Measurements from ENCODE around the gene POLR3A. TPM values are rescaled to one million over a fixed set of nuclear protein-coding genes. Genes with fewer than 3 reads are reported as not detected.

POLR3A gene
- total RNA-seq, 2 experiments from 2014 or later = 17.7 to 20.8 TPM

DNA sequence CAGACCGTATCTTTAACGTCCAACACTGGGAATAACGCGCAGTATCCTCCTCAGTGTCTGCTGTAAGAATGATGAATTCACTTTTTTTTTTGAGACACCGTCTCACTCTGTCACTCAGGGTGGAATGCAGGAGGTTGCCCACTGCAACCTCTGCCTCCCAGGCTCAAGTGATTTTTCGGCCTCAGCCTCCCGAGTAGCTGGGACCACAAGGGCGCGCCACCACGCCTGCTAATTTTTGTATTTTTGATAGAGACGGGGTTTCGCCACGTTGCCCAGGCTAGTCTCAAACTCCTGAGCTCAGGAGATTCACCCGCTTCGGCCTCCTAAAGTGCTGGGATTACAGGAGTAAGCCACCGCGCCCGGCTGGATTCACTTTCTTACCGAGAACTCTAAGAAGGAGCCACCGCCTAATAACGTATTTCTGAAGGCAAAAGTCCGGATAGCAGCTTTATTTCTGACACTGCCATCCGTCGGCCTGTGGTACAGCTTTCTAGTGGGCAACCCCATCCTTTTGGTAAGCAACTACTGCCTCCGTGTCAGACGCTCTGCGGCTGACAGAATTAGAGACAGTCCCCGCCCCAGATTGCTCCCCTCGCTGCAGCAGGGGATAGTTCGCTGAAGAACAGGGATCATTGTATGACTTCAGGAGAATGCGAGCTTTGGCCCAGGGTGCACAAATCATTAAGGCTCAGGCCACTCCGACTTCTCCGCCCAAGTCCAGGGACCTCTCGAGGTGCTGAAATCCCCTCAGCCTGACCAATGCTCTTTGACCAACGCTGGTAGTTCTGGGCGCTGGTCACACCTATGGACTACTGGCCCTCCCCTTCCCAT lies 662 bp downstream of the POLR3A start:
- Mint-ChIP-seq H3K4me3 (peak overlapping the region; percentile 95), H3K4me1 (peaks cover 31% of the 10 kb centered on the region), H3K36me3 (peaks cover 20% of the 10 kb centered on the region), H3K27me3 (no peaks in the 10 kb centered on the region), H3K27ac (peak overlapping the region; percentile 94), H3K9me3 (ENCODE audit: low read depth) (no peaks in the 10 kb centered on the region)
- DNase-seq = peak; percentile 60
- CTCF ChIA-PET = interaction anchor here (1.5 to 1.9 kb wide), 3 partner anchors 8 to 40 kb away, joined by 3 to 8 read pairs (median 6); no protein-coding TSS in a partner anchor
- ATAC-seq = no peak

- Mint-ChIP-seq H3K4me3 (no peak overlapping the region), H3K27ac (no peak overlapping the region), H3K36me3 (peaks cover 42% of the 10 kb centered on the region), H3K9me3 (ENCODE audit: low read depth) (no peaks in the 10 kb centered on the region), H3K4me1 (peaks cover 35% of the 10 kb centered on the region), H3K27me3 (no peaks in the 10 kb centered on the region)
- DNase-seq (no peak), ATAC-seq (no peak)
- CTCF ChIA-PET = no interaction called here
These were observed 3.5 kb downstream of the POLR3A start for GRCh38 chr10:78025685-78026364.

- Mint-ChIP-seq H3K36me3 (peaks cover 51% of the 10 kb centered on the region), H3K9me3 (ENCODE audit: low read depth) (no peaks in the 10 kb centered on the region)
These were observed 5.6 kb downstream of the POLR3A start for GRCh38 chr10:78023741-78024140.

DNA sequence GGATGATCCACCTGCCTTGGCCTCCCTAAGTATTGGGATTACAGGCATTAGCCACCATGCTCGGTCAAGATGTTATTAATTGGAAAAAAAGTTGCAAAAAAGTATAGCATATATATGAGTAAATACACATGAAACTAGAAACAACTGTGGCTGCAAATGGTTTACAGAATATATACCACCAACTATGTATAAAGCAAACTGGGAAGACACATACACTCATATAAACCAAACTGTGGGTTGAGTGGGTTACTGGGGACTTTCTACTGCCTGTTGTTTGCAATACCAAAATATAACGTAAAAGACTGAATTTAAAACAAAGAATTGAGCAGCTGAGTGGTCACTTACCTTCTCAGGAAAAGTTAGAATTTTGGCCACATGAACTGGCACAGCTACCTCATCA lies 8.1 kb downstream of the POLR3A start:
- DNase-seq = no peak
- no peaks in the 10 kb centered on the region for H3K9me3 Mint-ChIP-seq (ENCODE audit: low read depth)
- CTCF ChIA-PET = interaction anchor here (1.9 kb wide), 1 partner anchor 8 kb away, joined by 6 read pairs; the partner anchor contains the start of gene POLR3A
- no peak for ATAC-seq
- peaks cover 55% of the 10 kb centered on the region for H3K36me3 Mint-ChIP-seq
- no peak overlapping the region for H3K4me3 Mint-ChIP-seq
- no peak overlapping the region for H3K27ac Mint-ChIP-seq
- H3K4me1 Mint-ChIP-seq = peaks cover 4% of the 10 kb centered on the region
- no peaks in the 10 kb centered on the region for H3K27me3 Mint-ChIP-seq

More at GRCh38 chr10:78023741-78024140, 5.6 kb downstream of the POLR3A start:
- DNase-seq (no peak), ATAC-seq (no peak)
- CTCF ChIA-PET = no interaction called here
- Mint-ChIP-seq H3K27me3 (no peaks in the 10 kb centered on the region), H3K4me3 (no peak overlapping the region), H3K27ac (no peak overlapping the region), H3K4me1 (peaks cover 21% of the 10 kb centered on the region)

DNA sequence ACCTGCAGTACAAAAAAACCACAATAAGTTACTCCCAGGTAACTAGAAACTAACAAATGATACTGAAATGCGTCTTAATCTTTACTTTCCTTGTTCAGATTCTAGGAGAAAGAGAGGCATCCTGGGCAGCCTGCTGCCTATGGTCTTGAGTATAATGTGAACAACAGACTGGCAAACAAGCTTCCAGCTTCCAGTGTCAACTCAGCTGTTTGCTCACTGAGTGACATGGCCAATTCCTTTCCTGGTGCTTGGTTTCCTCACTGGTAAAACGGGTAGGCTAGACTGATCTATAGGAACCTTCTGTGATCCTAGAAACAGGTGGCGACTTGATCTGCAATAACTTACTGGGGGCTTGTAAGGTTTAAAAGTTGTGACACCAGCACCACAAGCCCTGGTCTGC lies 10.1 kb downstream of the POLR3A start:
- H3K4me3 Mint-ChIP-seq = no peak overlapping the region
- no peaks in the 10 kb centered on the region for H3K27me3 Mint-ChIP-seq
- DNase-seq (no peak), ATAC-seq (no peak)
- peaks cover 49% of the 10 kb centered on the region for H3K36me3 Mint-ChIP-seq
- H3K4me1 Mint-ChIP-seq = peaks cover 4% of the 10 kb centered on the region
- H3K27ac Mint-ChIP-seq = no peak overlapping the region
- no peaks in the 10 kb centered on the region for H3K9me3 Mint-ChIP-seq (ENCODE audit: low read depth)
- CTCF ChIA-PET = no interaction called here

DNA sequence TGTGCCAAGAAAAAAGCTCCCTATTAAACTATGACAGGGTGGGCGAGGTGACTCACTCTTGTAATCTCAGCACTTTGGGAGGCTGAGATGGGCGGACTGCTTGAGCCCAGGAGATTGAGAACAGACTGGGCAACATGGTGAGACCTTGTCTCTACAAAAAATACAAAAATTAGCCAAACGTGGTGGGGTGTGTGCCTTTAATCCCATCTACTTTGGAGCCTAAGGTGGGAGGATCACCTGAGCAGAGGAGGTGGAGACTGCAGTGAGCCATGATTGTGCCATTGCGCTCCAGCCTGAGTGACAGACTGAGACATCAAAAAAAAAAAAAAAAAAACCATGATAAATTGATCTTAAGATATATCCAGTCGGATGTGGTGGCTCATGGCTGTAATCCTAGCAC lies 11.5 kb downstream of the POLR3A start:
- peaks cover 4% of the 10 kb centered on the region for H3K4me1 Mint-ChIP-seq
- H3K27me3 Mint-ChIP-seq = no peaks in the 10 kb centered on the region
- CTCF ChIA-PET = interaction anchor here (1.1 kb wide), 1 partner anchor 12 kb away, joined by 5 read pairs; no protein-coding TSS in a partner anchor
- peaks cover 51% of the 10 kb centered on the region for H3K36me3 Mint-ChIP-seq
- no peaks in the 10 kb centered on the region for H3K9me3 Mint-ChIP-seq (ENCODE audit: low read depth)
- ATAC-seq (no peak), DNase-seq (no peak)
- no peak overlapping the region for H3K4me3 Mint-ChIP-seq
- H3K27ac Mint-ChIP-seq = no peak overlapping the region

- H3K36me3 Mint-ChIP-seq = peaks cover 36% of the 10 kb centered on the region
- H3K27ac Mint-ChIP-seq = no peak overlapping the region
- H3K4me1 Mint-ChIP-seq = no peaks in the 10 kb centered on the region
- no peaks in the 10 kb centered on the region for H3K9me3 Mint-ChIP-seq (ENCODE audit: low read depth)
- CTCF ChIA-PET = interaction anchor here (1.2 kb wide), 1 partner anchor 32 kb away, joined by 3 read pairs; no protein-coding TSS in a partner anchor
- H3K27me3 Mint-ChIP-seq = no peaks in the 10 kb centered on the region
- ATAC-seq (no peak), DNase-seq (no peak)
- no peak overlapping the region for H3K4me3 Mint-ChIP-seq
These were observed 13.8 kb downstream of the POLR3A start for GRCh38 chr10:78015546-78015945.

DNA sequence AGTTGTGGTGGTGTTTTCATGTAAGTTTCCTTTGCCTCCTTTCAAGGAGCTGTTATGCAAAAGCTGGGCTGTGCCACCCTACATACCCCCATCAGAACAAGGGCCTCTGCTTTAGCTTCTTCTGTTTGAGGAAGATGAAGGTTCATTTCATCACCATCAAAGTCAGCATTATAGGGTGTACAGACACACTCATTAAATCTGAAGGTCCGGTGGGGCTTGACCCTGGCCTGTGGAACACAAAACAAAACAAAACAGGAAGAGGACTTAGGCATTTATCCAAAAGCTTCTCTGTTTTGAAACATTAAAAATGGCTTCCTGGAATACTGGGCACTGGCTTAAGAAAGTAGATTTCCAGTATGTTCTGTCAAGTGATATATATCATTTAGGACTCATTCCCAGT lies 15.8 kb downstream of the POLR3A start:
- no peak overlapping the region for H3K4me3 Mint-ChIP-seq
- H3K9me3 Mint-ChIP-seq (ENCODE audit: low read depth) = no peaks in the 10 kb centered on the region
- H3K27me3 Mint-ChIP-seq = no peaks in the 10 kb centered on the region
- CTCF ChIA-PET = no interaction called here
- DNase-seq = no peak
- ATAC-seq = no peak
- H3K27ac Mint-ChIP-seq = no peak overlapping the region
- H3K36me3 Mint-ChIP-seq = peaks cover 38% of the 10 kb centered on the region
- no peaks in the 10 kb centered on the region for H3K4me1 Mint-ChIP-seq

DNA sequence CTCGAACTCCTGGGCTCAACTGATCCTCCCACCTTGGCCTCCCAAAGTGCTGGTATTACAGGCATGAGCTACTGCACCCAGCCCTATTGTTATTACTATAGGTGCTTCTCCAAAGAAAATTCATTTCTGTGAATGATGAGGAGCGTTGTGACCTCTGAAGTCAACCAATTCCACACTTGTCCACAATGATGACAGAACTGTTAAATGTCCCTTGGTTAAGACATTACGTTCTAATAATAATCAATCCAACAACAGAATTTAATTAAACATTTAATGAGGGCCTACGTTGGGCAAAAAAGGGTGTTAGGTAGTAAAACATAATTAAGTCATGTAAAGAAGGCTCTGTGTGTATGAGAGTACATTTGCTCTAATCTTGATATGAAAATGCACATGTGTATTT lies 18.2 kb downstream of the POLR3A start:
- DNase-seq (no peak), ATAC-seq (no peak)
- Mint-ChIP-seq H3K27ac (no peak overlapping the region), H3K9me3 (ENCODE audit: low read depth) (no peaks in the 10 kb centered on the region), H3K4me3 (no peak overlapping the region), H3K4me1 (no peaks in the 10 kb centered on the region), H3K36me3 (peaks cover 44% of the 10 kb centered on the region), H3K27me3 (no peaks in the 10 kb centered on the region)
- CTCF ChIA-PET = no interaction called here

GRCh38 chr10:78010278-78010677 lies 19.0 kb downstream of the POLR3A start:
- Mint-ChIP-seq H3K4me1 (no peaks in the 10 kb centered on the region), H3K36me3 (peaks cover 48% of the 10 kb centered on the region), H3K27ac (no peak overlapping the region), H3K9me3 (ENCODE audit: low read depth) (no peaks in the 10 kb centered on the region), H3K27me3 (no peaks in the 10 kb centered on the region), H3K4me3 (no peak overlapping the region)
- DNase-seq = no peak
- CTCF ChIA-PET = no interaction called here
- no peak for ATAC-seq

DNA sequence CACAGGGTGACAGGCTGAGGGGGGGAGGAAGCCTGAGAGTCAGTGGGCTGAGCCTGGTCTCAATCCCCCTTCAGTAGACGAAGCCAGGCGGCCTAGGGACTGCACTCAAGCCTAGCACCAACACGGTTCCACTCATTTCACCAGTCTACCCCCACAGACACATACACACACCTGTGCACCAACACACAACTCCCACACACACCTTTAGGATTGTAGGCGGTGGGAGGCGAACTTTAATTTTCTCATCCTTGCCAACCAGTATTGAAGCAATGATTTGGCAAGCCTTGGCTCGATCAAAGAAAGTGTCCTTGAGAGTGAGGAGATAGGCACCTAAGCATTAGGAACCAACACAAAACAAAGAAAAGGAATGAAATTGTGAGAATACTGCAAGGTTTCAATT lies 19.7 kb downstream of the POLR3A start:
- Mint-ChIP-seq H3K9me3 (ENCODE audit: low read depth) (no peaks in the 10 kb centered on the region), H3K4me1 (no peaks in the 10 kb centered on the region), H3K27ac (no peak overlapping the region), H3K36me3 (peaks cover 46% of the 10 kb centered on the region), H3K4me3 (no peak overlapping the region), H3K27me3 (no peaks in the 10 kb centered on the region)
- CTCF ChIA-PET = no interaction called here
- DNase-seq (no peak), ATAC-seq (no peak)

- ATAC-seq (no peak), DNase-seq (no peak)
- H3K9me3 Mint-ChIP-seq (ENCODE audit: low read depth) = no peaks in the 10 kb centered on the region
- H3K27me3 Mint-ChIP-seq = no peaks in the 10 kb centered on the region
- H3K4me1 Mint-ChIP-seq = no peaks in the 10 kb centered on the region
- H3K36me3 Mint-ChIP-seq = peaks cover 54% of the 10 kb centered on the region
- no peak overlapping the region for H3K27ac Mint-ChIP-seq
- CTCF ChIA-PET = no interaction called here
- H3K4me3 Mint-ChIP-seq = no peak overlapping the region
These were observed 22.1 kb downstream of the POLR3A start for GRCh38 chr10:78007172-78007571.

GRCh38 chr10:78004215-78005026 lies 24.9 kb downstream of the POLR3A start:
- CTCF ChIA-PET = no interaction called here
- Mint-ChIP-seq H3K4me3 (no peak overlapping the region), H3K9me3 (ENCODE audit: low read depth) (no peaks in the 10 kb centered on the region), H3K27me3 (no peaks in the 10 kb centered on the region), H3K36me3 (peaks cover 59% of the 10 kb centered on the region), H3K4me1 (no peaks in the 10 kb centered on the region), H3K27ac (no peak overlapping the region)
- ATAC-seq (no peak), DNase-seq (no peak)
